CD14-positive monocyte (primary cell): ENCODE measurements around the gene DPYD. TPM values are rescaled to one million over a fixed set of nuclear protein-coding genes. Genes with fewer than 3 reads are reported as not detected.

Source experiments
- DNase-seq, 3 donors: peaks; one replicate each; pipeline ENCODE4 v3.0.0-alpha.2; 2011 to 2022
- H2AFZ ChIP-seq: 2 replicates; pipeline ENCODE4 v1.6.0; 2012; ENCODE audit warnings: mild to moderate bottlenecking, low read depth, low read length, inconsistent platforms; ENCODE audit not compliant: insufficient read depth, poor library complexity, severe bottlenecking
- H3K27ac ChIP-seq, 2 donors: 1 replicate in 1 of 2; 2 replicates in 1 of 2; pipeline ENCODE4 v1.5.1; 2012 to 2013; ENCODE audit warnings: low read length in 2 of 2, control low read depth in 1 of 2, inconsistent platforms in 1 of 2, low read depth in 1 of 2, mild to moderate bottlenecking in 1 of 2
- H3K27me3 ChIP-seq, 2 donors: one replicate each; pipeline versions ENCODE4 v1.6.0 to v1.6.1; 2011 to 2013; ENCODE audit warnings: low read length in 2 of 2; ENCODE audit not compliant: control insufficient read depth in 2 of 2, insufficient read depth in 2 of 2
- H3K36me3 ChIP-seq, 2 donors: replicated peaks in 1 of 2; 1 replicate in 1 of 2; 2 replicates in 1 of 2; pipeline versions ENCODE4 v1.5.1 to v1.6.1; 2012 to 2013; ENCODE audit warnings: low read length in 2 of 2, control low read depth in 1 of 2, inconsistent platforms in 1 of 2, mild to moderate bottlenecking in 1 of 2; ENCODE audit not compliant: insufficient read depth in 2 of 2, control insufficient read depth in 1 of 2
- H3K4me1 ChIP-seq, 2 donors: 1 replicate in 1 of 2; 2 replicates in 1 of 2; pipeline versions ENCODE4 v1.5.1 to v1.6.1; 2012 to 2013; ENCODE audit warnings: low read length in 2 of 2, control low read depth in 1 of 2, inconsistent platforms in 1 of 2, mild to moderate bottlenecking in 1 of 2, moderate library complexity in 1 of 2; ENCODE audit not compliant: insufficient read depth in 2 of 2, control insufficient read depth in 1 of 2
- H3K4me2 ChIP-seq: replicated peaks from 2 replicates; pipeline ENCODE3; 2012; ENCODE audit warnings: low read length, moderate library complexity, mild to moderate bottlenecking; ENCODE audit not compliant: poor library complexity, severe bottlenecking; ENCODE audit errors: extremely low read depth
- H3K4me3 ChIP-seq, 3 experiments: fragments of 200-600 bp in 1 of 3; sonication (generic) in 1 of 3; replicated peaks in 1 of 3; 1 replicate in 2 of 3; 2 replicates in 1 of 3; pipeline ENCODE4 v1.5.1; 2011 to 2013; ENCODE audit warnings: low read length in 3 of 3, mild to moderate bottlenecking in 3 of 3, control low read depth in 2 of 3, low read depth in 2 of 3, inconsistent platforms in 1 of 3, moderate library complexity in 1 of 3
- H3K79me2 ChIP-seq: 2 replicates; pipeline ENCODE4 v1.6.0; 2012; ENCODE audit warnings: mild to moderate bottlenecking, control low read depth, inconsistent platforms, low read length, moderate library complexity; ENCODE audit not compliant: insufficient read depth
- H3K9ac ChIP-seq: 2 replicates; pipeline ENCODE4 v1.6.0; 2017; ENCODE audit warnings: low read length, mild to moderate bottlenecking; ENCODE audit not compliant: insufficient read depth, poor library complexity, severe bottlenecking
- H3K9me3 ChIP-seq, 2 donors: replicated peaks in 1 of 2; 1 replicate in 1 of 2; 2 replicates in 1 of 2; pipeline versions ENCODE4 v1.5.1 to v1.6.1; 2012 to 2013; ENCODE audit warnings: low read length in 2 of 2, control low read depth in 1 of 2; ENCODE audit not compliant: control insufficient read depth in 1 of 2, insufficient read depth in 1 of 2
- H4K20me1 ChIP-seq: 2 replicates; pipeline ENCODE4 v1.6.0; 2012; ENCODE audit warnings: mild to moderate bottlenecking, low read length, control low read depth, moderate library complexity; ENCODE audit not compliant: insufficient read depth
- H3K27ac Mint-ChIP-seq, 7 donors: one replicate each; pipeline ENCODE4 v1.8.0; 2020; ENCODE audit warnings: mild to moderate bottlenecking in 7 of 7, mixed read lengths in 7 of 7, moderate library complexity in 6 of 7, inconsistent platforms in 2 of 7
- H3K27me3 Mint-ChIP-seq, 3 donors: one replicate each; pipeline ENCODE4 v1.8.0; 2021 to 2022; ENCODE audit warnings: low read depth in 3 of 3, mild to moderate bottlenecking in 3 of 3, mixed read lengths in 3 of 3, moderate library complexity in 3 of 3, inconsistent platforms in 1 of 3
- H3K36me3 Mint-ChIP-seq, 2 donors: one replicate each; pipeline ENCODE4 v1.8.0; 2020; ENCODE audit warnings: mixed read lengths in 2 of 2, inconsistent platforms in 1 of 2, mild to moderate bottlenecking in 1 of 2
- H3K4me1 Mint-ChIP-seq: one replicate; pipeline ENCODE4 v1.8.0; 2020; ENCODE audit warnings: mild to moderate bottlenecking, mixed read lengths
- H3K4me3 Mint-ChIP-seq, 2 donors: one replicate each; pipeline ENCODE4 v1.8.0; 2020; ENCODE audit warnings: mild to moderate bottlenecking in 2 of 2, mixed read lengths in 2 of 2, moderate library complexity in 1 of 2
- H3K9me3 Mint-ChIP-seq, 7 donors: one replicate each; pipeline ENCODE4 v1.8.0; 2020 to 2022; ENCODE audit warnings: mixed read lengths in 7 of 7, mild to moderate bottlenecking in 6 of 7, moderate library complexity in 6 of 7, inconsistent platforms in 2 of 7
- WGBS: methylation state at CpG from one replicate; pipeline ENCODE4 v1.1.5; 2013; ENCODE audit warnings: missing lambda C conversion rate; ENCODE audit not compliant: insufficient coverage; 5-methylcytosine and 5-hydroxymethylcytosine counted together
- intact Hi-C, 2 donors: fragments of 100-400 bp; cut with micrococcal nuclease; formaldehyde crosslinking; loops; one replicate each; pipeline versions ENCODE4 v1.15.0 to v1.15.1; 2023
- polyA plus RNA-seq, 3 donors: library from polyadenylated mRNA; depleted of rRNA in 1 of 3; unstranded in 2 of 3; stranded (reverse) in 1 of 3; fragments of 300-500 nt in 2 of 3; fragments of >200 nt in 1 of 3; fragmentation: Illumina TruSeq in 2 of 3; gene quantifications; 1 replicate in 2 of 3; 2 replicates in 1 of 3; pipeline ENCODE4 v1.2.3, GENCODE V29; 2012 to 2021
- TF ChIP-seq, protein P1 (sequence below): fragments of 200-600 bp; IDR thresholded peaks from one replicate; pipeline ENCODE4 v1.8.0; 2022; ENCODE audit warnings: antibody characterized with exemption, mild to moderate bottlenecking

DPYD gene
- polyA plus RNA-seq, 3 donors: 87.6 to 171 (median 144) TPM

DNA sequence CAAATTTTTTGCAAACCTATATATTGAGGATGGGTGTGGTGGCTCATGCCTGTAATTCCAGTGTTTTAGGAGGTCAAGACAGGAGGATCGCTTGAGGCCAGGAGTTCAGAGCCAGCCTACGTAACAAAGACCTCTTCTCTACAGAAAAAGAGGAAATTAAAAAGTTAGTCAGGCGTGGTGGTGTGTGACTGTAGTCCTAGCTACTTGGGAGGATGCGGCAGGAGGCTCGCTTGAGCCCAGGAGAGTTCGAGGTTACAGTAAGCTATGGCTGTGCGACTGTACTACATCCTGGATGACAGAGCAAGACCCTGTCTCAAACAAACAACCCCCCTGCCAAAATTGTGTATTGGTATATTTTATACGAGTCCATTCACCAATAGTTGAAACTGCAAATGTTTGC, 589.7 kb downstream of the DPYD start:
- no CpG with 5 or more reads among the region's 8 CpGs for WGBS
- Histone ChIP-seq H3K27ac (no peak overlapping the region), H3K4me2 (no peak overlapping the region), H4K20me1 (peaks cover 27% of the 10 kb centered on the region), H3K4me1 (no peaks in the 10 kb centered on the region), H2AFZ (no peak overlapping the region), H3K79me2 (no peaks in the 10 kb centered on the region), H3K9me3 (no peaks in the 10 kb centered on the region), H3K4me3 (no peak overlapping the region), H3K27me3 (no peaks in the 10 kb centered on the region), H3K36me3 (peaks cover 0 to 18% of the 10 kb centered on the region in 2 donors), H3K9ac (no peak overlapping the region)
- no peaks in the 10 kb centered on the region for H3K27me3 Mint-ChIP-seq
- peak overlapping the region in 1 of 7 donors; percentile 21 for H3K27ac Mint-ChIP-seq
- no peak for DNase-seq
- intact Hi-C loops: no loop called here
- no peak overlapping the region for H3K4me3 Mint-ChIP-seq
- peaks cover 17 to 33% of the 10 kb centered on the region in 2 donors for H3K36me3 Mint-ChIP-seq
- H3K4me1 Mint-ChIP-seq: no peaks in the 10 kb centered on the region
- H3K9me3 Mint-ChIP-seq: peaks cover 0 to 3% (median 0%) of the 10 kb centered on the region in 7 donors
- TF ChIP-seq, protein P1, sequence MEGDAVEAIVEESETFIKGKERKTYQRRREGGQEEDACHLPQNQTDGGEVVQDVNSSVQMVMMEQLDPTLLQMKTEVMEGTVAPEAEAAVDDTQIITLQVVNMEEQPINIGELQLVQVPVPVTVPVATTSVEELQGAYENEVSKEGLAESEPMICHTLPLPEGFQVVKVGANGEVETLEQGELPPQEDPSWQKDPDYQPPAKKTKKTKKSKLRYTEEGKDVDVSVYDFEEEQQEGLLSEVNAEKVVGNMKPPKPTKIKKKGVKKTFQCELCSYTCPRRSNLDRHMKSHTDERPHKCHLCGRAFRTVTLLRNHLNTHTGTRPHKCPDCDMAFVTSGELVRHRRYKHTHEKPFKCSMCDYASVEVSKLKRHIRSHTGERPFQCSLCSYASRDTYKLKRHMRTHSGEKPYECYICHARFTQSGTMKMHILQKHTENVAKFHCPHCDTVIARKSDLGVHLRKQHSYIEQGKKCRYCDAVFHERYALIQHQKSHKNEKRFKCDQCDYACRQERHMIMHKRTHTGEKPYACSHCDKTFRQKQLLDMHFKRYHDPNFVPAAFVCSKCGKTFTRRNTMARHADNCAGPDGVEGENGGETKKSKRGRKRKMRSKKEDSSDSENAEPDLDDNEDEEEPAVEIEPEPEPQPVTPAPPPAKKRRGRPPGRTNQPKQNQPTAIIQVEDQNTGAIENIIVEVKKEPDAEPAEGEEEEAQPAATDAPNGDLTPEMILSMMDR: no peak

DNA sequence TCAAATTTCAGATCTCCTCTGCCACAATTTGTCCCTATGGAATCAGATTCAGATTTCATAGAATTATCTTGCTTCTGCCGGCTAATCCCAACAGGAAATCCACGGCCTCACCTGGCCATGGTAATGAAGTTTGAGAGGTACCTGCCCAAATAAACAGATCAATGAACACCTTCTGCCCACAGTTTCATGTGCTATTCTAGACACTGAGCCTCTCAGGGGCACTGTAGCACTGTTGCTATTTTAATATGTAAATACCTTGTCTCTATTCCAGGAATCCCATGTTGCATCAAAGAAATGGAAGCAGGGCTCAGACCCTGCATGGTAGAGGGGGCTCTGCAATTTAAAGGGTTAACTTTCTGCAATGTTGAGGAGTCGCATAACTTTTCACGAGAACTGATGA, 606.1 kb downstream of the DPYD start:
- Histone ChIP-seq H3K36me3 (peaks cover 4 to 18% of the 10 kb centered on the region in 2 donors), H3K79me2 (no peaks in the 10 kb centered on the region), H3K4me1 (no peaks in the 10 kb centered on the region), H3K9me3 (no peaks in the 10 kb centered on the region), H3K4me2 (no peak overlapping the region), H3K27ac (no peak overlapping the region), H3K4me3 (no peak overlapping the region), H3K27me3 (no peaks in the 10 kb centered on the region), H3K9ac (no peak overlapping the region), H4K20me1 (peaks cover 52% of the 10 kb centered on the region), H2AFZ (no peak overlapping the region)
- Mint-ChIP-seq H3K4me1 (no peaks in the 10 kb centered on the region), H3K36me3 (peaks cover 16 to 20% of the 10 kb centered on the region in 2 donors), H3K27me3 (no peaks in the 10 kb centered on the region), H3K9me3 (peaks cover 0 to 3% (median 2%) of the 10 kb centered on the region in 7 donors), H3K4me3 (no peak overlapping the region), H3K27ac (no peak overlapping the region)
- WGBS: no CpG with 5 or more reads among the region's 4 CpGs
- no peak for DNase-seq
- intact Hi-C loops: no loop called here
- TF ChIP-seq, protein P1: no peak
